Ovary (tissue), 9 donors: ENCODE results near the gene SOX5. TPM values are rescaled to one million over a fixed set of nuclear protein-coding genes. Genes with fewer than 3 reads are reported as not detected.

Experiments used
- DNase-seq, 5 donors: peaks; one replicate each; pipeline ENCODE4 v3.0.0-alpha.2; 2019 to 2020
- H3K27ac ChIP-seq, 2 donors: fragments of 200-600 bp; one replicate each; pipeline versions ENCODE4 v1.5.1 to v1.8.0; 2019 to 2022
- H3K27me3 ChIP-seq: fragments of 200-600 bp; one replicate; pipeline ENCODE4 v1.8.0; 2022
- H3K36me3 ChIP-seq: fragments of 200-600 bp; sonication (generic); one replicate; pipeline ENCODE4 v1.5.1; 2019
- H3K4me1 ChIP-seq: one replicate; pipeline ENCODE4 v1.8.1; 2013; ENCODE audit warnings: mild to moderate bottlenecking, moderate library complexity; ENCODE audit not compliant: insufficient read depth
- H3K4me3 ChIP-seq: fragments of 200-600 bp; sonication (generic); one replicate; pipeline ENCODE4 v1.5.1; 2017
- H3K9me3 ChIP-seq, 2 donors: fragments of 200-600 bp in 1 of 2; sonication (generic) in 1 of 2; one replicate each; pipeline versions ENCODE4 v1.5.1 to v1.8.1; 2013 to 2019; ENCODE audit warnings: mild to moderate bottlenecking in 1 of 2, moderate library complexity in 1 of 2
- EP300 ChIP-seq: sonication (generic); formaldehyde crosslinking; IDR thresholded peaks from one replicate; pipeline ENCODE4 v1.6.1; 2017; ENCODE audit warnings: antibody characterized with exemption
- POLR2A ChIP-seq: fragments of 450-650 bp; IDR thresholded peaks from one replicate; pipeline ENCODE4 v1.6.1; 2017; ENCODE audit warnings: antibody characterized with exemption, mild to moderate bottlenecking, moderate library complexity
- WGBS, 3 donors: extraction: QIAGEN DNeasy Blood & Tissue Kit in 1 of 3; methylation state at CpG; one replicate each; pipeline versions ENCODE4 v1.1.5 to v1.1.7; 2013 to 2017; 5-methylcytosine and 5-hydroxymethylcytosine counted together
- intact Hi-C, 4 donors: fragments of 100-400 bp; cut with DNase I; formaldehyde crosslinking; loops; one replicate each; pipeline versions ENCODE4 v1.11.0 to v1.15.1; 2022 to 2023
- polyA plus RNA-seq, 2 donors: library from polyadenylated mRNA; stranded (reverse); fragments of 200-250 nt in 1 of 2; fragments of 350-450 nt in 1 of 2; fragmentation: Illumina TruSeq in 1 of 2; extraction: RNeasy Lipid Tissue Mini Kit (QIAGEN cat#74804) in 1 of 2; gene quantifications; one replicate each; pipeline ENCODE4 v1.2.3, GENCODE V29; 2013 to 2014
- total RNA-seq, 7 donors: library from RNA; depleted of rRNA in 2 of 7; stranded (reverse); fragments of >200 nt in 2 of 7; fragmentation: NEBNext Ultra II Directional in 3 of 7; extraction: Animal tissue kit (Norgen Biotek cat#: 25700) in 3 of 7; gene quantifications; one replicate each; pipeline versions ENCODE4 v1.1.0 to v1.2.4, GENCODE V29; 2016 to 2023
- TF ChIP-seq, protein P1 (sequence below), 3 donors: fragments of 450-650 bp in 2 of 3; fragments of 200-600 bp in 1 of 3; IDR thresholded peaks; one replicate each; pipeline versions ENCODE4 v1.5.1 to v1.8.0; 2016 to 2022; ENCODE audit warnings: antibody characterized with exemption in 3 of 3, mild to moderate bottlenecking in 1 of 3
- donor health status: DM: no; HTN: no; CAD: no; lungs with moderate emphysema.
- donor health status: DM: no; HTN: no; CAD: no.
- donor health status: Bipolar disorder and iron deficiency.
- donor health status: DM: yes; HTN: yes; CAD: no.
- donor health status: DM: no; HTN: no; CAD: no.
- donor health status: DM: yes; HTN: yes; CAD: no.

Gene SOX5
- total and polyA plus RNA-seq, 9 donors, result 5.7 to 33.7 (median 21.4) TPM

DNA sequence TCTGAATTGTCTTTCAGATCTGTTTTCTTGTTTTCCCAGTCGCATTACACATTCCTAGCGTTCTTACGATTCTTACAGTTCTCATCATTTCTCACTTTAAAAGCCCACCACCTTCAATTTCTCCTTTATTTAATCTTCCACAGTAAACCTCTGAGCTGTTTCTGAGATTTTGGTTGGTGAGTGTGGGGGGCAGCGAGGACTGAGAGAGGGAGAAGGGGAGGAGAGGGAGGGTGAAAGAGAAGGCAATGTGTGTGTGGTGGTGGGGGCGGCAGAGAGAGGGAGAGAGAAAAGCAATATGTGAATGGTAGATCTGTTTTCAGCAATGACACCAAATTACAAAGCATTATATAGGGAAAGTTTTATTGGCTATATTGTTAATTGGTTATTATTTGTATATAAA, 282.6 kb downstream of the SOX5 start:
- 65 to 78% (median 78%) methylated on average over 5 of the region's 5 CpGs for WGBS, 3 donors

DNA sequence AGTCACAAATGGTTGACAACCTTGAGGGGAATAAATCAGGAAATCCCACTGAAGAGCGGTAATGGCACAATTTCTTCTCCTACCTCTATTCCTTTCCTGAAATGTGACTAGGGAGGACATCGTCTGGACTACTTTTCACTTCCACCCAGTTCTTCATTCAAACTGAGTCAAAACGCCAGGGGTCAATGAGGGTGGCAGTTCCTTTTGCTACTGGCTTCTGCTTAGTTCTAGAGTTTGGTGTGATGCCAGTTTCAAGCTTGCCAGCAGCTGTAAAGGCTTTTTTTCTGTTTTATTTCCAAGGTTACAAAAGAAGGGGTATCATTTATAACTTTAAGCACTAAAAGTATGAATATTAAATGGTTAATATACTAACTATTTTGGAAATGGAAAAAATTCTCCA, 286.5 kb downstream of the SOX5 start:
- H3K9me3 ChIP-seq, result no peaks in the 10 kb centered on the region
- H3K36me3 ChIP-seq, result no peaks in the 10 kb centered on the region
- H3K4me3 ChIP-seq, result no peak overlapping the region
- H3K27ac ChIP-seq, result no peak overlapping the region
- no peaks in the 10 kb centered on the region for H3K27me3 ChIP-seq
- H3K4me1 ChIP-seq, result no peaks in the 10 kb centered on the region
- intact Hi-C loops, result no loop called here
- TF ChIP-seq, protein P1, sequence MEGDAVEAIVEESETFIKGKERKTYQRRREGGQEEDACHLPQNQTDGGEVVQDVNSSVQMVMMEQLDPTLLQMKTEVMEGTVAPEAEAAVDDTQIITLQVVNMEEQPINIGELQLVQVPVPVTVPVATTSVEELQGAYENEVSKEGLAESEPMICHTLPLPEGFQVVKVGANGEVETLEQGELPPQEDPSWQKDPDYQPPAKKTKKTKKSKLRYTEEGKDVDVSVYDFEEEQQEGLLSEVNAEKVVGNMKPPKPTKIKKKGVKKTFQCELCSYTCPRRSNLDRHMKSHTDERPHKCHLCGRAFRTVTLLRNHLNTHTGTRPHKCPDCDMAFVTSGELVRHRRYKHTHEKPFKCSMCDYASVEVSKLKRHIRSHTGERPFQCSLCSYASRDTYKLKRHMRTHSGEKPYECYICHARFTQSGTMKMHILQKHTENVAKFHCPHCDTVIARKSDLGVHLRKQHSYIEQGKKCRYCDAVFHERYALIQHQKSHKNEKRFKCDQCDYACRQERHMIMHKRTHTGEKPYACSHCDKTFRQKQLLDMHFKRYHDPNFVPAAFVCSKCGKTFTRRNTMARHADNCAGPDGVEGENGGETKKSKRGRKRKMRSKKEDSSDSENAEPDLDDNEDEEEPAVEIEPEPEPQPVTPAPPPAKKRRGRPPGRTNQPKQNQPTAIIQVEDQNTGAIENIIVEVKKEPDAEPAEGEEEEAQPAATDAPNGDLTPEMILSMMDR (IDR thresholded peaks at IDR 0.05), result no peak
- TF ChIP-seq POLR2A (no peak), EP300 (no peak)
- WGBS, 3 donors, result 66 to 84% (median 80%) methylated on average over 3 of the region's 3 CpGs
- no peak for DNase-seq

More for the DNA sequence above, 282.6 kb downstream of the SOX5 start:
- Histone ChIP-seq H3K27me3 (no peaks in the 10 kb centered on the region), H3K27ac (no peak overlapping the region), H3K9me3 (no peaks in the 10 kb centered on the region), H3K4me3 (no peak overlapping the region), H3K4me1 (peaks cover 2% of the 10 kb centered on the region), H3K36me3 (no peaks in the 10 kb centered on the region)
- TF ChIP-seq EP300, result no peak
- TF ChIP-seq POLR2A, result no peak
- TF ChIP-seq, protein P1 (IDR thresholded peaks at IDR 0.05), result no peak
- DNase-seq, result no peak
- intact Hi-C loops, result no loop called here

DNA sequence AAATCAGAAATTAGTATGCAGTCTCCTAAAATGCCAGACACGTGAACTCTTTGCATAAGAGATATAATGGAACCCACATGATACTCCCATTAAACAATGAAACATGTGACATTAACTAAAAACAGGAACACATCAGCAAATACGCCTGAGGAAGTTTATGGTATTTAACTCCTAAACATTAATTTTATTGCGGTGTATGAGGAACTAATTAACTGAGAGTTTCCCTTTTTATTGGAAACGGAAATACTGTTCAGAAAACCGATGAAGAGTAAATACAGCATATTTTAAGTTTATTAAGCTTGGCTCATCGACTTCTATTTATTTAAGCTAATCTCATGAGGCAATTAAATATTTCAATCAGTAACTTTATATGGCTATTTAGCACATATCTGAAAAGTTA, 290.3 kb downstream of the SOX5 start:
- no peak for DNase-seq
- Histone ChIP-seq H3K27ac (no peak overlapping the region), H3K27me3 (no peaks in the 10 kb centered on the region), H3K36me3 (no peaks in the 10 kb centered on the region), H3K4me1 (no peaks in the 10 kb centered on the region), H3K4me3 (no peak overlapping the region), H3K9me3 (no peaks in the 10 kb centered on the region)
- TF ChIP-seq POLR2A (no peak), EP300 (no peak)
- TF ChIP-seq, protein P1 (IDR thresholded peaks at IDR 0.05), result no peak
- intact Hi-C loops, result no loop called here
- 91 to 93% (median 91%) methylated on average over 6 of the region's 6 CpGs for WGBS, 3 donors

DNA sequence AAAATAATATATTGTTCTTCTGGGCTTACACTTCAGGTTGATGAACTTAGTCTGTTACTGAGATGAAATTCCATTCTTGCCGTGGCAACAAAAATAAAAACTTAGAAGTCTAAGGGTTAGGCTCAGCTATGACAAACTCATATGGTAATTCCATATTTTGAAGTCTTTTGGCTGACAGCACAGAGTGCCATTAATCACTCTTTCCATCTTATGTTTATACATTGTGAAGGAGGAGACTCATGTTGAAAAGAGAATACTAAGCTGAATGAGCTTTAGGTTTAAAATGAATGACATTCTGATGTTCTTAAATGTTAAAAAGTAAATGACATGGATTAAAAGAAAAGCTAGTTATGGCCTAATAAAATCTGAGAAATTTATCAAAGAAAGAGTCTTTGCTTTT, 291.9 kb downstream of the SOX5 start:
- intact Hi-C loops, result no loop called here
- Histone ChIP-seq H3K27me3 (no peaks in the 10 kb centered on the region), H3K27ac (no peak overlapping the region), H3K36me3 (no peaks in the 10 kb centered on the region), H3K9me3 (no peaks in the 10 kb centered on the region), H3K4me3 (no peak overlapping the region), H3K4me1 (no peaks in the 10 kb centered on the region)
- WGBS, 3 donors, result 42 to 57% (median 51%) methylated on average over 1 of the region's 1 CpG
- DNase-seq, result no peak
- TF ChIP-seq EP300, result no peak
- no peak for TF ChIP-seq POLR2A
- TF ChIP-seq, protein P1 (IDR thresholded peaks at IDR 0.05), result no peak

DNA sequence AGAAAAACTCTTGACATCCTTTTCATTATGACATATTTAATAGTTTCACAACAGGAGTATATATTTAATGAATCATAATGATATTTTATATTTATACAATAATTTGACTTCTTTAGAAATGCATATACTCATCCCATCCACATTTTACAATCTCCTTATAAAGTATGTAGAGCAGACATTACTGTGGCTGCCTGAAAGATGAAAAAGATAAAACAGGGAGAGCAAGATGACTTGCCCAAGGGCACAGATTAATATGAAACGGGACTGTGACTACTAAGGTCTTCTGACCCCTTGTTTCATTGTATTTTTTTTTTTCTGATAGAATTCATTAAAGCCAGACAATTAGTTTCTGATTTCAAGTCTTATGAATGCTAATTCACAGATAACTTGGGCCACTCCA, 293.6 kb downstream of the SOX5 start:
- Histone ChIP-seq H3K36me3 (no peaks in the 10 kb centered on the region), H3K4me1 (no peaks in the 10 kb centered on the region), H3K27me3 (no peaks in the 10 kb centered on the region), H3K27ac (no peak overlapping the region), H3K9me3 (no peaks in the 10 kb centered on the region), H3K4me3 (no peak overlapping the region)
- TF ChIP-seq POLR2A (no peak), EP300 (no peak)
- TF ChIP-seq, protein P1 (IDR thresholded peaks at IDR 0.05), result no peak
- intact Hi-C loops, result no loop called here
- no peak for DNase-seq
- 71 to 84% (median 81%) methylated on average over 1 of the region's 1 CpG for WGBS, 3 donors
